Chondrocyte (in vitro differentiated cells): Measurements from ENCODE around the gene DMD. TPM values are rescaled to one million over a fixed set of nuclear protein-coding genes. Genes with fewer than 3 reads are reported as not detected.

Source experiments
- DNase-seq: peaks from one replicate; pipeline ENCODE4 v3.0.0; 2021; ENCODE audit warnings: mixed read lengths, low spot score
- H3K27ac Mint-ChIP-seq: one replicate; pipeline ENCODE4 v1.8.0; 2021; ENCODE audit warnings: mild to moderate bottlenecking, moderate library complexity, mixed read lengths; ENCODE audit not compliant: unreplicated experiment
- H3K27me3 Mint-ChIP-seq: 2 replicates; pipeline ENCODE4 v1.8.0; 2021; ENCODE audit warnings: low read depth, mixed read lengths
- H3K36me3 Mint-ChIP-seq: 2 replicates; pipeline ENCODE4 v1.8.0; 2021; ENCODE audit warnings: low read depth, mixed read lengths
- H3K4me1 Mint-ChIP-seq: 2 replicates; pipeline ENCODE4 v1.8.0; 2021; ENCODE audit warnings: low read depth, mild to moderate bottlenecking, mixed read lengths
- H3K4me3 Mint-ChIP-seq: one replicate; pipeline ENCODE4 v1.8.0; 2021; ENCODE audit warnings: mild to moderate bottlenecking, moderate library complexity, mixed read lengths; ENCODE audit not compliant: unreplicated experiment
- H3K9me3 Mint-ChIP-seq: 2 replicates; pipeline ENCODE4 v1.8.0; 2021; ENCODE audit warnings: low read depth, mixed read lengths
- CTCF ChIP-seq: fragments of 200-600 bp; sonication (generic); IDR thresholded peaks from 2 replicates; pipeline ENCODE4 v1.5.0; 2021; ENCODE audit warnings: antibody characterized with exemption, mild to moderate bottlenecking, moderate library complexity
- total RNA-seq: library from RNA; stranded (reverse); gene quantifications from 3 replicates; pipeline ENCODE4 v1.2.1, GENCODE V29; 2021

Gene DMD
- total RNA-seq, 1 donor from 2014 or later, result 201 TPM

- Mint-ChIP-seq H3K4me1 (peaks cover 23% of the 10 kb centered on the region), H3K36me3 (no peaks in the 10 kb centered on the region), H3K4me3 (no peak overlapping the region), H3K27me3 (no peaks in the 10 kb centered on the region), H3K27ac (no peak overlapping the region), H3K9me3 (peaks cover 14% of the 10 kb centered on the region)
- TF ChIP-seq CTCF, result no peak
- no peak for DNase-seq
These were observed 1781.4 kb downstream of the DMD start for GRCh38 chrX:31429915-31430314.

GRCh38 chrX:31423609-31424189, 1787.7 kb downstream of the DMD start:
- Mint-ChIP-seq H3K9me3 (peaks cover 13% of the 10 kb centered on the region), H3K27ac (peak overlapping the region; percentile 29)

GRCh38 chrX:31421441-31421840, 1789.9 kb downstream of the DMD start:
- Mint-ChIP-seq H3K9me3 (peaks cover 8% of the 10 kb centered on the region), H3K36me3 (no peaks in the 10 kb centered on the region), H3K27ac (no peak overlapping the region), H3K27me3 (no peaks in the 10 kb centered on the region), H3K4me3 (no peak overlapping the region), H3K4me1 (peaks cover 25% of the 10 kb centered on the region)
- no peak for TF ChIP-seq CTCF
- no peak for DNase-seq

More at GRCh38 chrX:31423609-31424189, 1787.7 kb downstream of the DMD start:
- TF ChIP-seq CTCF, result peak; percentile 81
- no peaks in the 10 kb centered on the region for H3K36me3 Mint-ChIP-seq
- H3K4me3 Mint-ChIP-seq, result no peak overlapping the region
- no peaks in the 10 kb centered on the region for H3K27me3 Mint-ChIP-seq
- no peak for DNase-seq
- peaks cover 27% of the 10 kb centered on the region for H3K4me1 Mint-ChIP-seq

GRCh38 chrX:31420711-31421151, 1790.6 kb downstream of the DMD start:
- Mint-ChIP-seq H3K27ac (no peak overlapping the region), H3K27me3 (no peaks in the 10 kb centered on the region), H3K4me1 (peaks cover 18% of the 10 kb centered on the region), H3K36me3 (no peaks in the 10 kb centered on the region), H3K4me3 (no peak overlapping the region), H3K9me3 (peaks cover 9% of the 10 kb centered on the region)
- DNase-seq, result no peak
- no peak for TF ChIP-seq CTCF

- no peak for TF ChIP-seq CTCF
- Mint-ChIP-seq H3K27me3 (no peaks in the 10 kb centered on the region), H3K9me3 (peaks cover 9% of the 10 kb centered on the region), H3K4me3 (no peak overlapping the region), H3K4me1 (peaks cover 14% of the 10 kb centered on the region), H3K27ac (no peak overlapping the region), H3K36me3 (no peaks in the 10 kb centered on the region)
- DNase-seq, result no peak
These were observed 1791.0 kb downstream of the DMD start for GRCh38 chrX:31420302-31420701.
